Aorta (tissue), 5 donors: ENCODE measurements around the gene ZNF280A. TPM values are rescaled to one million over a fixed set of nuclear protein-coding genes. Genes with fewer than 3 reads are reported as not detected.

Source experiments
- ATAC-seq: fragments of 200-7000 bp; cut with Tn5 transposase; one replicate; pipeline ENCODE4 v1.9.1; 2022; ENCODE audit warnings: moderate library complexity; ENCODE audit not compliant: low FRiP score
- DNase-seq, 2 donors: peaks; one replicate each; pipeline ENCODE4 v3.0.0-alpha.2; 2020
- H3K27ac ChIP-seq, 2 donors: one replicate each; pipeline ENCODE4 v1.5.1; 2013; ENCODE audit warnings: low read length in 2 of 2, mild to moderate bottlenecking in 2 of 2, moderate library complexity in 2 of 2, control low read depth in 1 of 2, inconsistent platforms in 1 of 2, low read depth in 1 of 2
- H3K27me3 ChIP-seq, 2 donors: one replicate each; pipeline ENCODE4 v1.6.1; 2013; ENCODE audit warnings: control low read depth in 1 of 2, low read length in 1 of 2, mild to moderate bottlenecking in 1 of 2, moderate library complexity in 1 of 2; ENCODE audit not compliant: insufficient read depth in 2 of 2, control insufficient read depth in 1 of 2
- H3K36me3 ChIP-seq, 2 donors: one replicate each; pipeline ENCODE4 v1.6.1; 2013; ENCODE audit warnings: control low read depth in 1 of 2, low read length in 1 of 2, mild to moderate bottlenecking in 1 of 2; ENCODE audit not compliant: insufficient read depth in 2 of 2, control insufficient read depth in 1 of 2
- H3K4me1 ChIP-seq, 2 donors: one replicate each; pipeline ENCODE4 v1.6.1; 2013; ENCODE audit warnings: low read length in 2 of 2, control low read depth in 1 of 2, mild to moderate bottlenecking in 1 of 2, moderate library complexity in 1 of 2; ENCODE audit not compliant: insufficient read depth in 2 of 2, control insufficient read depth in 1 of 2
- H3K4me3 ChIP-seq, 2 donors: one replicate each; pipeline ENCODE4 v1.5.1; 2013; ENCODE audit warnings: low read length in 2 of 2, control low read depth in 1 of 2, mild to moderate bottlenecking in 1 of 2
- H3K9me3 ChIP-seq: one replicate; pipeline ENCODE4 v1.6.1; 2013; ENCODE audit warnings: mild to moderate bottlenecking, low read length; ENCODE audit not compliant: control insufficient read depth
- WGBS, 2 donors: extraction: QIAGEN DNeasy Blood & Tissue Kit; methylation state at CpG; one replicate each; pipeline ENCODE4 v1.1.7; 2013; 5-methylcytosine and 5-hydroxymethylcytosine counted together
- intact Hi-C, 2 donors: fragments of 100-400 bp; cut with DNase I; formaldehyde crosslinking; loops; one replicate each; pipeline versions ENCODE4 v1.14.2 to v1.15.0; 2022
- polyA plus RNA-seq, 2 donors: library from polyadenylated mRNA; stranded (reverse); fragments of 200-250 nt; gene quantifications; one replicate each; pipeline ENCODE4 v1.2.3, GENCODE V29; 2013
- total RNA-seq, 2 donors: library from RNA; stranded (reverse); fragmentation: NEBNext Ultra II Directional; extraction: Animal tissue kit (Norgen Biotek cat#: 25700); gene quantifications; one replicate each; pipeline ENCODE4 v1.2.1, GENCODE V29; 2021
- donor health status: healthy with polysubstance abuse.
- donor health status: Bipolar disorder and iron deficiency.
- donor health status: DM: no; HTN: no; CAD: no.
- donor health status: DM: no; HTN: no; CAD: no.
- donor health status: DM: yes; HTN: yes; CAD: no.

The ZNF280A gene
- total and polyA plus RNA-seq, 4 donors, result not detected

DNA sequence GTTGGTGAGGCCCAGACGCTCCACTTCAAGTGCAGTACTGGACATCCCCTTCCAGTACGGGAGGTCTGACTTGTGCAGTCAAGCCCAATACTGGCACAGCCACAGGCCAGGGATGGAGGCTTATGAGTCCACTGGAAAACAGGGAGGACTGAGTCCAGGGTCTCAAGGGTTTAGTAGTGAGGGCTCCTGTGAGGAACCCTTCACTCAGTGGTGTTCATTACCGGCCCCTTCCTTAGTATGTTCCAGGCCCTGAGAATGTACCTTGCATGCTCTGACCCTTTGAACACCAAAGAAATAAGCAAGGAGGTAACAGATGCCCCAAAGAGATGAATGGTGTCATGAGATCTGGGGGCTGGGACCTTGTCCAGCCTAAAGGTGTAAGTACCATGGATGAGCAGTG is 27.2 kb upstream of the ZNF280A start:
- Histone ChIP-seq H3K36me3 (no peaks in the 10 kb centered on the region), H3K4me3 (no peak overlapping the region), H3K27ac (no peak overlapping the region), H3K27me3 (no peaks in the 10 kb centered on the region), H3K4me1 (no peaks in the 10 kb centered on the region), H3K9me3 (no peaks in the 10 kb centered on the region)
- 79 to 84% methylated on average over 3 of the region's 3 CpGs for WGBS, 2 donors
- DNase-seq (no peak), ATAC-seq (no peak)
- intact Hi-C loops, result no loop called here

DNA sequence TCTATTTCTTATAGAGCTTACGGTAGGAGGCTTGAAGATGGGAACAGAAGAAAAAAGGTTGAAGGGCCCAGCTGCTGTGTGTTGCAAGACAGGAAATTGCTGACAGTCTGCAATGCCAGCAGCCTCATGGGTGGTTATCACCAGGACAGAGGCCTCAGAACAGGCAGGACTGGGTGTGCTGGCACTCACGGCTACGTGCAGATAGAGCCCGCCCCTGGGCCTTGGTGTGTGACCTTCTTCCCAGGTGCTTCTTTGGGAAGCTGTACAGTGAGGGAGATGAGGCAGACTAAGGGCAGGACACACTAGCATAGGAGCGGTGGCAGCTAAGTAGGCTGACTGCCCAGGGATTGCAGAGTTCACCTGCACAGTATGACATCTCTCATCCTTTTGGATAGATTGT is 26.4 kb upstream of the ZNF280A start:
- Histone ChIP-seq H3K36me3 (no peaks in the 10 kb centered on the region), H3K9me3 (no peaks in the 10 kb centered on the region), H3K4me1 (no peaks in the 10 kb centered on the region), H3K27ac (no peak overlapping the region), H3K4me3 (no peak overlapping the region), H3K27me3 (no peaks in the 10 kb centered on the region)
- ATAC-seq, result no peak
- WGBS, 2 donors, result 58 to 61% methylated on average over 5 of the region's 5 CpGs
- peak in 1 of 2 donors; percentile 57 for DNase-seq
- intact Hi-C loops, result no loop called here

DNA sequence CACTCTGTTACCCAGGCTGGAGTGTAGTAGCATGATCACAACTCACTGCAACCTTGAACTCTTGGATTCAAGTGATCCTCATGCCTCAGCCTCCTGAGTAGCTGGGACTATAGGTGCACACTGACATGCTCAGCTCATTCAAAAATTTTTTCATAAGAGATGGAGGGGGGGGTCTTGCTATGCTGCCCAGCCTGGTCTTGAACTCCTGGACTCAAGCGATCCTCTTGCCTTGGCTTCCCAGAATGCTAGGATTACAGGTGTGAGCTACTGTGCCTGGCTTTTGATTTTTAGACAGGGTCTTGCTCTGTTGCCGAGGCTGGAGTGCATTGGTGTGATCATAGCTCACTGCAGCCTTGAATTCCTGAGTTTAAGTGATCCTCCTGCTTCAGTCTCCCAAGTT is 25.0 kb upstream of the ZNF280A start:
- no peaks in the 10 kb centered on the region for H3K36me3 ChIP-seq
- WGBS, 2 donors, result 82 to 84% methylated on average over 2 of the region's 2 CpGs
- no peaks in the 10 kb centered on the region for H3K9me3 ChIP-seq
- no peaks in the 10 kb centered on the region for H3K27me3 ChIP-seq
- intact Hi-C loops, result no loop called here
- no peak for DNase-seq
- no peak overlapping the region for H3K27ac ChIP-seq
- H3K4me1 ChIP-seq, result no peaks in the 10 kb centered on the region
- H3K4me3 ChIP-seq, result no peak overlapping the region
- ATAC-seq, result no peak

DNA sequence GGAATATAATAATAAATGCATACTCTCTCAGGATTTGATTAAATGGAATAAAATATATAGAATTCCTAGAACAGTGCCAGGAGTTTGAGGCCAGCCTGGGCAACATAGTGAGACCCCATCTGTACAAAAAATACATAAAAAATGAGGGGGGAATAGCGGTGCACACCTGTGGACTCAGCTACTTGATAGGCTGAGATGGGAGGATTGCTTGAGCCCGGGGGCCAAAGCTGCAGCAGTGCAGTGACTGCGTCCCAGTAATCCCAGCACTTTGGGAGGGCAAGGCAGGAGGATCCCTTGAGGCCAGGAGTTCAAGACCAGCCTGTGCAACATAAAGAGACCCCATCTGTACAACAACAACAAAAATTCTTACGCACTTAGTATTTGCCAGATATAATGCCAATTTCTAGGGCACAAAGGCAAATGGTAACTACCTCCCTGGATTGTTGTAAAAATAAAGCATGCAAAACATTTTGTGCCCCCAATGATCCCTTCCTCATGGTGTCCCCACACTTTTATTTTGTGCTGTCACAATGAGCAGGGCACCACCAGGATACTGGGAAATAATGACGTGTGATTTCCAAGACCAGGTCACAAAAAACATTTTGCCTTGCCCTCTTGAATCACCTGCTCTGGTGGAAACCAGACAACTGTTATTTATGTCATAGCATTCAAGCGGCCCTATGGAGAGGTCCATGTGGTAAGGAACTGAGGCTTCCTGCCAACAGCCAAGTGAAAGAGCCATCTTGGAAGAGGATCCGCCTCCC is 18.3 kb upstream of the ZNF280A start:
- intact Hi-C loops, result no loop called here
- H3K27me3 ChIP-seq, result no peaks in the 10 kb centered on the region
- ATAC-seq (no peak), DNase-seq (no peak)
- no peaks in the 10 kb centered on the region for H3K36me3 ChIP-seq
- WGBS, 2 donors, result 74 to 81% methylated on average over 7 of the region's 7 CpGs
- H3K4me3 ChIP-seq, result no peak overlapping the region
- H3K27ac ChIP-seq, result no peak overlapping the region
- peaks cover 1% of the 10 kb centered on the region for H3K9me3 ChIP-seq
- H3K4me1 ChIP-seq, result no peaks in the 10 kb centered on the region

- no peaks in the 10 kb centered on the region for H3K36me3 ChIP-seq
- no peaks in the 10 kb centered on the region for H3K27me3 ChIP-seq
- DNase-seq, result no peak
- 43% methylated on average over 1 of the region's 1 CpG for WGBS, 2 donors
- intact Hi-C loops, result no loop called here
- no peak overlapping the region for H3K4me3 ChIP-seq
- H3K9me3 ChIP-seq, result peaks cover 1% of the 10 kb centered on the region
- H3K4me1 ChIP-seq, result no peaks in the 10 kb centered on the region
- ATAC-seq, result no peak
- H3K27ac ChIP-seq, result no peak overlapping the region
Observed at GRCh38 chr22:22536916-22537315, 16.8 kb upstream of the ZNF280A start.

DNA sequence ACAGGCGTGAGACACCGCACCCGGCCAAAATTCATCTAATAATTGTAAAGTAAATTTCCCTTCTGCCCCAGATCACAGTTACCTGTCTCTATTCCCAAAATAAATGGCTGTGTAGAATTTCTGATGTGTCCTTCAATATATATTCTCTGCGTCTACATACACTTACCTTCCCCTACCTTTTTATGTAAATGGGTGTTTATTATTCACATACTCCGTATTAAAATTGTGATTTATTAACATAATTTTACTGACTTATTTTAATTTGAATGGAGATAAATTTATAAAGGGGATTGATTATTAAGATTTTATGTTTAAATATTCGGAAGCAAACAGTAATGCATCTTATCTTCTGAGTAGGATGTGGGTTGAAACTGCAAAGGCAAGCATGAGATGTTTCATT is 16.4 kb upstream of the ZNF280A start:
- no peaks in the 10 kb centered on the region for H3K36me3 ChIP-seq
- H3K27me3 ChIP-seq, result no peaks in the 10 kb centered on the region
- intact Hi-C loops, result no loop called here
- no peak overlapping the region for H3K4me3 ChIP-seq
- 75 to 77% methylated on average over 6 of the region's 6 CpGs for WGBS, 2 donors
- DNase-seq, result no peak
- no peaks in the 10 kb centered on the region for H3K4me1 ChIP-seq
- H3K9me3 ChIP-seq, result peaks cover 1% of the 10 kb centered on the region
- no peak for ATAC-seq
- no peak overlapping the region for H3K27ac ChIP-seq

- no peak for ATAC-seq
- Histone ChIP-seq H3K36me3 (no peaks in the 10 kb centered on the region), H3K27me3 (no peaks in the 10 kb centered on the region), H3K9me3 (peaks cover 1% of the 10 kb centered on the region), H3K4me1 (no peaks in the 10 kb centered on the region), H3K27ac (no peak overlapping the region), H3K4me3 (no peak overlapping the region)
- 84 to 85% methylated on average over 3 of the region's 3 CpGs for WGBS, 2 donors
- no peak for DNase-seq
- intact Hi-C loops, result no loop called here
Observed at GRCh38 chr22:22535662-22536061, 15.6 kb upstream of the ZNF280A start.

GRCh38 chr22:22534604-22535415 is 14.7 kb upstream of the ZNF280A start:
- no peaks in the 10 kb centered on the region for H3K36me3 ChIP-seq
- no peak overlapping the region for H3K4me3 ChIP-seq
- H3K27ac ChIP-seq, result no peak overlapping the region
- intact Hi-C loops, result no loop called here
- no peak for ATAC-seq
- WGBS, 2 donors, result 81 to 83% methylated on average over 9 of the region's 9 CpGs
- H3K4me1 ChIP-seq, result no peaks in the 10 kb centered on the region
- peaks cover 1% of the 10 kb centered on the region for H3K9me3 ChIP-seq
- no peaks in the 10 kb centered on the region for H3K27me3 ChIP-seq
- DNase-seq, result no peak

DNA sequence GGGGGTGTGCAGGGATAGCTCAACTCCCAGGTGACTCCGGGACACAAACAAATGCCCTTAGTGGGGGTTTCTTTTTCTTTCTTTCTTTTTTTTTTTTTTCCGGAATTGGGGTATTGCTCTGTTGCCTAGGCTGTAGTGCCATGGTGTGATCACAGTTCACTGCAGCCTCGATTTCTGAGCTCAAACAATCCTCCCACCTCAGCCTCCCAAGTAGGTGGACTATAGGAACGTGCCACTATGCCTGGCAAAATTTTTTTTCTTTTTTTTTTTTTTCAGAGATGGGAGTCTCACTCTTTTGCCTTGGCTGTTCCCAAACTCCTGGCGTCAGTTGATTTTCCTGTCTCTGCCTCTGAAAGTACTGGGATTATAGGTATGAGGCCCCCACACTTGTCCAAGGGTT is 13.8 kb upstream of the ZNF280A start:
- H3K9me3 ChIP-seq, result peaks cover 1% of the 10 kb centered on the region
- WGBS, 2 donors, result 70 to 73% methylated on average over 5 of the region's 5 CpGs
- intact Hi-C loops, result no loop called here
- no peak overlapping the region for H3K27ac ChIP-seq
- ATAC-seq, result no peak
- no peaks in the 10 kb centered on the region for H3K27me3 ChIP-seq
- no peak for DNase-seq
- no peak overlapping the region for H3K4me3 ChIP-seq
- H3K4me1 ChIP-seq, result no peaks in the 10 kb centered on the region
- H3K36me3 ChIP-seq, result no peaks in the 10 kb centered on the region
